Epithelial cell of proximal tubule (primary cell): ENCODE measurements around the gene EGFLAM. TPM values are rescaled to one million over a fixed set of nuclear protein-coding genes. Genes with fewer than 3 reads are reported as not detected.
A peak's percentile ranks its signal among the peaks of the same experiment; 100 is the strongest.

ENCODE experiments used
- DNase-seq: peaks from one replicate; pipeline ENCODE4 v3.0.0-alpha.2; 2011; ENCODE audit warnings: low read depth
- H3K4me3 ChIP-seq: 2 replicates; pipeline ENCODE4 v1.5.1; 2011; ENCODE audit warnings: low read depth, mild to moderate bottlenecking, low read length
- total RNA-seq: library from RNA; depleted of rRNA; stranded (reverse); fragments of >200 nt; gene quantifications from 2 replicates; pipeline ENCODE4 v1.2.3, GENCODE V29; 2015
- TF ChIP-seq, protein P1 (sequence below): conservative IDR thresholded peaks from 2 replicates; pipeline ENCODE4 v1.5.1; 2012; ENCODE audit warnings: low read depth, mild to moderate bottlenecking, low read length

Gene EGFLAM
- total RNA-seq, 1 donor from 2014 or later: 0.17 TPM

DNA sequence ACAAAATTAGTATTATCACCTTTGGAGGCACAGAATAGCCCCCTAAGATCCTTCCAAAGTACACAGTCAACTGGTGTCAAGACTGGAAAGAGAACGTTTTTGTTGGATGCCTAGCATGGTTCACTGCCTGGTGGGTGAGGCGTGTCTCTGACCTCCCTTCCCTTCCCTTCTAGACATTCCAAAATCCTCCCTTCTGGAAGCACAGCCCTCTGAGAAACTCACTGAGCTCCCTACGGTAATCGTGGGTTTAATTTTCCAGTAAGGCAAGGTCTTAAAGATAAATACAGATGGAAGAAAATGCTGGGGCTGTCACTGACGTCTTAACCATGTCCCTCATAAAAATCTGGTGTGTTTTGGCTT lies 159.3 kb downstream of the EGFLAM start:
- TF ChIP-seq, protein P1, sequence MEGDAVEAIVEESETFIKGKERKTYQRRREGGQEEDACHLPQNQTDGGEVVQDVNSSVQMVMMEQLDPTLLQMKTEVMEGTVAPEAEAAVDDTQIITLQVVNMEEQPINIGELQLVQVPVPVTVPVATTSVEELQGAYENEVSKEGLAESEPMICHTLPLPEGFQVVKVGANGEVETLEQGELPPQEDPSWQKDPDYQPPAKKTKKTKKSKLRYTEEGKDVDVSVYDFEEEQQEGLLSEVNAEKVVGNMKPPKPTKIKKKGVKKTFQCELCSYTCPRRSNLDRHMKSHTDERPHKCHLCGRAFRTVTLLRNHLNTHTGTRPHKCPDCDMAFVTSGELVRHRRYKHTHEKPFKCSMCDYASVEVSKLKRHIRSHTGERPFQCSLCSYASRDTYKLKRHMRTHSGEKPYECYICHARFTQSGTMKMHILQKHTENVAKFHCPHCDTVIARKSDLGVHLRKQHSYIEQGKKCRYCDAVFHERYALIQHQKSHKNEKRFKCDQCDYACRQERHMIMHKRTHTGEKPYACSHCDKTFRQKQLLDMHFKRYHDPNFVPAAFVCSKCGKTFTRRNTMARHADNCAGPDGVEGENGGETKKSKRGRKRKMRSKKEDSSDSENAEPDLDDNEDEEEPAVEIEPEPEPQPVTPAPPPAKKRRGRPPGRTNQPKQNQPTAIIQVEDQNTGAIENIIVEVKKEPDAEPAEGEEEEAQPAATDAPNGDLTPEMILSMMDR: no peak
- H3K4me3 ChIP-seq: no peak overlapping the region
- DNase-seq: no peak

DNA sequence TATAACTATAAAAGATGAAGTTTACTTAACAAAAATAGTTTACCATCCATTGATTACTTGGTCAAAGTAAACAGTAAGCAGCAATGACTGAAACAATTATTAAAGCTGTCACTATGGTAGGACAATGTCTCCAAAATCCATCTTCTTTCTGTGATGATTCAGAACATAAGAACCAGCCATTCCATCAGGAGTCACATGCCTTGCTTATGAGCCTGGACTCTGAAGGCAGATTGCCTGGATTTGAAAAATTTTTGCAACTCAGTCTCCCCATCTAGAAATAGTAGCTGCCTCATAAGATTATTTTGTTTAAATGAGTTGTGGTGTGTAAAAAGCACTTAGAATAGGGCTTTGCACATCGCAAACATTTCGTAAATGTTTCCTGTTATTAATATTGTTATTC lies 161.9 kb downstream of the EGFLAM start:
- TF ChIP-seq, protein P1: no peak
- DNase-seq: no peak
- H3K4me3 ChIP-seq: no peak overlapping the region

DNA sequence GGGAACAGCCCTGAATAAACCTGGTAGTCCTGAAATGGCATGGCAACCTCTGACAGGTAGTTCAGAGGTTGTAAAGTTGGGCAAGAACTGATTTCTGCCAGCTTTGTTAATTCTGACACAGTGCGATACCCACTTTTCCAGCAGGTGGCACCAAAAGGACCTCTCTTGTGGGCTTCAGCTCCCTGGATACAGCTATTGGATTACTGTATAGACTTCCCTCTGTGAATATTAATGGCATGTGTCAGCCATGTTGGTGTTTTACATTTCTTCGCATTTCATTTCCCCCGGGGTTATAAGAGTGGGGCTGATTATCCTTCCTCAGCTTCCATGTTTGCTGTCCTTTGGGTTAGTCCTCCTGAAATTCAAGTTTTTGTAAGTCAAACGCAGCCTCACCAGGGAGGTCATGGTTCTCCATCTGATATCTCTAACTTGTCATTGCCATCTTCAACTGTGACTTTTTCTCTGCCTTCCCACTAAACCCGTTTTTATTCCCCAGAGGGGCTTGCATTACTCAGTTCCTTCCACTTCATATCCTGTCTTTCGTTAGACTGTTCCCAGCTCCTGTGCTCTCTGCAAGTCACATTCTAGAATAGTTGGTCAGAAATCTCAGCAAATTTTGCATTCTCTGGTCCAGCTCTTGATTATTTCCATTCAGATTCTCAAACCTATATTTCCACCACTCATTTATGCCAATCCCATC lies 162.5 kb downstream of the EGFLAM start:
- no peak overlapping the region for H3K4me3 ChIP-seq
- DNase-seq: no peak
- TF ChIP-seq, protein P1: peak; percentile 90

DNA sequence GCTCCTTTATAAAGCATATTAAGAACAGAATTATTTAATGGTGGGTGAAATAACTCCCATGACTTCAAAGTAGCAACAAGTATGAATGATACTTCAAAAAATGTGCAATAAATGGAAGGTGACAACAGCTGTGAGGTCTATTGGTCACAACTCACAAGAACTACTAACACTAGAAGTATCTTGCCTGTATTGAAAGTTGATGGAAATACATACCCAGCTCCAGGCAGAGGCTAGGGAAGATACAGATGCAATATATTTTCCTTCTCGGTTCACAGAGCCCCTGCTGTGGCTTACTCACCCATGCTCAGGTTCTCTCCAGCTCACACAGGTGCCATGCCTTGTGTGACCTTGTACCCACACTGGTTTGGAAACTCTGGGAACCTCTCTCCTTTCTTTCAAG lies 164.3 kb downstream of the EGFLAM start:
- H3K4me3 ChIP-seq: no peak overlapping the region
- TF ChIP-seq, protein P1: no peak
- DNase-seq: no peak

DNA sequence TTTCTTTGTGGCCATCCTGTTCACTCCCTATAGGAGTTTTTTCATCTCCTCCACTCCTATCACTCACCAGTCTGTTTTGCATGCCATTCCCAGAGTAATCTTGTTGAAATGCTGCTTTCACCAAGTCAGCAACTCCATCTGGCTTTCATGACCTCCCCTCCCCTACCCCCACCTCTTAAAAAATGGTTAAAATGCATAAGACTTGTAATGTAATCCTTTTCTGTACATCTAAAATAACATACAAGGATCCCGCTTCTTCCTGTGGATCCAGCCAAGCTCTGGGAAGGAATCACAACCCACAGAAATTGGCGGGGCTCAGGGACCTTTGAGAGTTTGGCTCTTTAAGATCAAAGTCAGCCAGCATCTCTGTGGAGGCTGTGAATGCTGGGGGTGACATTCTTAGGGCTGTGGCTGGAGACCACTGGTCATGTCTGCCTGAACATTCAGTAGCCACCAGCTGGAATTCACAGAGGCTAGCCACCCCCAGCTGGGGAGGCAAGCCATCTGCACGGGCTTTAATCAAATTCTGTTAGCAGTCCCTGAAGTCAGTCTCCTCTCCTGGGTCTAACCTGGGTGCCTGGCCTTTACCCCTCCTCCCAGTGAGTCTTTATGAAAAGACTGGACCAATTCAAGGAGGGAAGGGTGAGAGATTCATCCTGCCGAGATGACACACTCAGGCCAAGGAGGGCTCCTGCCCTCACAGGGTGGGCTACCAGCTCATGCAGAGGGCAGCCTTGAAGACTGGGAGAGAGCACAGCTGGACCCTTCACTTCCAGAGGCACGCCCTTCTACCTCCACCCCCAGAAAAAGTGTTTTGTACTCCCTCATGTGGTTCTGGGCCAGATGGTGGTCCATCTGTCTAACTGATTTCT lies 165.2 kb downstream of the EGFLAM start:
- DNase-seq: no peak
- TF ChIP-seq, protein P1: no peak
- H3K4me3 ChIP-seq: no peak overlapping the region

DNA sequence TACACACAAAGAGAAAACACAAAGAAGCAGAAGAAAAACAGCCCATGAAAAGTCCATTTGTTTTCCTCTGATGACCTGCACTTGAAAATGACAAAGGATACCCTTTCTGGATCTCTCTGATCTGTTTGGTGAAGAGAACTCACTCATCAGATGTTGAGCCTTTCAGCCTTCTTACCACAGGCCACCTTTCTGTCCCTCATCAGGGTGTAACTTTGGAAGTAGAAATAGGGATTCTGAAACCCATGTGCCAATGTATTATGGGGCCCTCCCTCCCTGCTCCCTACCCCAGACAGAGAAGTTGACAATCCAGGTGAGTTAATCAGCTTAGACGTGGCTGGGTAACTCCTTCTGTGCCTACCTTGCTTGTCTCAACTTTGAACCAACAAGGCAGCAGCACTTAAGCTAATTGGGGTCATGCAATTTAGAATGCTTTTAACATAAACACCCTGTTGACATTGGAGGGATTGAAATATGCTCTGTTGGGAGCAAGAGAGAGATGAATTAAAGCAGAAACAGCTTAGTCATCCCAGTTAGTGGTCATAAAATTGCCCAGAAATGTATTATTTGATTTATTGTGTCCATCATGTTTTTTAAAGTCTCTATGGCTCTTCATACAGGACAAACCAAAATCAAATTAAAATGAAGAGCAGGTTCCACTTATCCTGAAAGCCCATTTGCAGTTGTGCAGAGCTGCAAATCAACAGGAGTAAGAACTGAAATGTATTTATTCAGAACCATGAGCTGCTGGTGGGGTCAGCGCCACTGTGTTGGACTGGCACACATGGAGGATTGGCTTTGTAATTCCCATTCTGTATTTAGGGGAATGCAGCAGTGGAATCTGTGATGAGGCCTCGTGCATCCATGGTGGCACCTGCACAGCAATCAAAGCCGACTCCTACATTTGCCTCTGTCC lies 166.0 kb downstream of the EGFLAM start:
- no peak for DNase-seq
- H3K4me3 ChIP-seq: no peak overlapping the region
- TF ChIP-seq, protein P1: no peak
